IMR-90 (cell line): Measurements from ENCODE around the gene DHRS12. TPM values are rescaled to one million over a fixed set of nuclear protein-coding genes. Genes with fewer than 3 reads are reported as not detected.

ENCODE experiments used
- ATAC-seq: fragments of 200-7000 bp; cut with Tn5 transposase; 2 replicates; pipeline ENCODE4 v1.9.1; 2020; ENCODE audit warnings: low read depth, mild to moderate bottlenecking, moderate library complexity
- BruUV-seq: library from RNA; stranded (reverse); fragments of 400-500 nt; replicated peaks from 2 replicates; lab custom pipeline; 2021; lab: Mats Ljungman, UMichigan
- CTCF ChIA-PET: fragments of 300-600 bp; formaldehyde crosslinking; extraction: SDS; loops from one replicate; lab custom pipeline; 2021; ENCODE audit warnings: antibody characterized with exemption; lab: Yijun Ruan, JAX
- POLR2A ChIA-PET: fragments of 300-600 bp; sonication (Branson Sonifier 250); formaldehyde crosslinking; loops from one replicate; lab custom pipeline; 2022; ENCODE audit warnings: antibody characterized with exemption; ENCODE audit not compliant: unreplicated experiment; lab: Charles Lee
- DNase-seq: peaks from one replicate; pipeline ENCODE4 v3.0.0; 2013
- H2AFZ ChIP-seq: replicated peaks from 2 replicates; pipeline ENCODE3; 2013; ENCODE audit warnings: low read length, mild to moderate bottlenecking; ENCODE audit not compliant: poor library complexity
- H2AK5ac ChIP-seq: 2 replicates; pipeline ENCODE4 v1.6.1; 2013; ENCODE audit warnings: low read depth, low read length, inconsistent platforms
- H2AK9ac ChIP-seq: replicated peaks from 2 replicates; pipeline ENCODE3; 2013; ENCODE audit warnings: mild to moderate bottlenecking, low read depth, low read length, moderate library complexity; ENCODE audit not compliant: poor library complexity
- H2BK120ac ChIP-seq: 2 replicates; pipeline ENCODE4 v1.6.1; 2013; ENCODE audit warnings: low read depth, low read length, inconsistent platforms
- H2BK15ac ChIP-seq: 3 replicates; pipeline ENCODE4 v1.6.1; 2013; ENCODE audit warnings: low read depth, low read length, inconsistent platforms
- H2BK20ac ChIP-seq: 2 replicates; pipeline ENCODE4 v1.6.1; 2013; ENCODE audit warnings: low read depth, mild to moderate bottlenecking, inconsistent platforms, low read length, moderate library complexity
- H2BK5ac ChIP-seq: 2 replicates; pipeline ENCODE4 v1.6.1; 2013; ENCODE audit warnings: mild to moderate bottlenecking, low read depth, low read length, inconsistent platforms; ENCODE audit not compliant: poor library complexity, severe bottlenecking
- H3K14ac ChIP-seq: replicated peaks from 2 replicates; pipeline ENCODE4 v1.6.1; 2013; ENCODE audit warnings: low read depth, low read length, inconsistent platforms
- H3K18ac ChIP-seq: 2 replicates; pipeline ENCODE4 v1.6.1; 2013; ENCODE audit warnings: low read depth, low read length, control low read depth
- H3K23ac ChIP-seq: 2 replicates; pipeline ENCODE4 v1.6.1; 2013; ENCODE audit warnings: low read depth, low read length, inconsistent platforms
- H3K27ac ChIP-seq: 2 replicates; pipeline ENCODE4 v1.5.1; 2013; ENCODE audit warnings: mild to moderate bottlenecking, control low read depth, low read length; ENCODE audit not compliant: insufficient read depth
- H3K27me3 ChIP-seq: 2 replicates; pipeline ENCODE4 v1.6.1; 2013; ENCODE audit warnings: low read length; ENCODE audit not compliant: control insufficient read depth, insufficient read depth
- H3K36me3 ChIP-seq: 2 replicates; pipeline ENCODE4 v1.6.1; 2013; ENCODE audit warnings: low read length, mixed read lengths; ENCODE audit not compliant: control insufficient read depth, insufficient read depth
- H3K4ac ChIP-seq: 2 replicates; pipeline ENCODE4 v1.6.1; 2013; ENCODE audit warnings: low read depth, low read length, inconsistent platforms
- H3K4me1 ChIP-seq: 2 replicates; pipeline ENCODE4 v1.6.1; 2013; ENCODE audit warnings: low read length, mixed read lengths; ENCODE audit not compliant: control insufficient read depth, insufficient read depth
- H3K4me2 ChIP-seq: 2 replicates; pipeline ENCODE4 v1.6.1; 2013; ENCODE audit warnings: low read depth, mild to moderate bottlenecking, control low read depth, low read length, moderate library complexity
- H3K4me3 ChIP-seq: 2 replicates; pipeline ENCODE4 v1.5.1; 2013; ENCODE audit warnings: low read depth, mild to moderate bottlenecking, control low read depth, low read length, moderate library complexity; ENCODE audit not compliant: insufficient read depth
- H3K56ac ChIP-seq: 2 replicates; pipeline ENCODE4 v1.6.1; 2013; ENCODE audit warnings: low read length, inconsistent platforms; ENCODE audit not compliant: insufficient read depth; ENCODE audit errors: extremely low read depth
- H3K79me1 ChIP-seq, 2 experiments: 2 replicates each; pipeline ENCODE4 v1.6.1; 2013; ENCODE audit warnings: low read length in 2 of 2, inconsistent platforms in 1 of 2, low read depth in 1 of 2
- H3K9ac ChIP-seq: 2 replicates; pipeline ENCODE4 v1.6.1; 2013; ENCODE audit warnings: low read depth, low read length, control low read depth
- H3K9me1 ChIP-seq: 2 replicates; pipeline ENCODE4 v1.6.1; 2013; ENCODE audit warnings: low read length, inconsistent platforms; ENCODE audit not compliant: insufficient read depth
- H3K9me3 ChIP-seq: 2 replicates; pipeline ENCODE4 v1.6.1; 2013; ENCODE audit warnings: low read length; ENCODE audit not compliant: control insufficient read depth, insufficient read depth
- H4K20me1 ChIP-seq: 2 replicates; pipeline ENCODE4 v1.6.1; 2013; ENCODE audit warnings: low read length, inconsistent platforms; ENCODE audit not compliant: insufficient read depth
- H4K5ac ChIP-seq: 2 replicates; pipeline ENCODE4 v1.6.1; 2013; ENCODE audit warnings: mild to moderate bottlenecking, low read depth, low read length, control low read depth
- H4K8ac ChIP-seq, 2 experiments: 2 replicates each; pipeline ENCODE4 v1.6.1; 2013; ENCODE audit warnings: low read depth in 2 of 2, low read length in 2 of 2, control low read depth in 1 of 2, inconsistent platforms in 1 of 2
- H4K91ac ChIP-seq: 2 replicates; pipeline ENCODE4 v1.6.1; 2013; ENCODE audit warnings: low read depth, low read length, inconsistent platforms; ENCODE audit not compliant: insufficient read depth
- BHLHE40 ChIP-seq: fragments of 150-350 bp; IDR thresholded peaks from 2 replicates; pipeline ENCODE4 v1.6.1; 2016; ENCODE audit warnings: mild to moderate bottlenecking, low read depth, low read length
- CEBPB ChIP-seq: IDR thresholded peaks from 2 replicates; pipeline ENCODE4 v1.6.1; 2012; ENCODE audit warnings: low read depth, low read length, improper control_type of control experiment
- CHD1 ChIP-seq: IDR thresholded peaks from 2 replicates; pipeline ENCODE4 v1.6.1; 2012; ENCODE audit warnings: low read depth, low read length, improper control_type of control experiment
- ELK1 ChIP-seq: fragments of 150-350 bp; IDR thresholded peaks from 2 replicates; pipeline ENCODE4 v1.6.1; 2016; ENCODE audit warnings: low read depth, mild to moderate bottlenecking, low read length, moderate library complexity, borderline replicate concordance
- MAFK ChIP-seq: IDR thresholded peaks from 2 replicates; pipeline ENCODE4 v1.6.1; 2012; ENCODE audit warnings: low read depth, low read length, improper control_type of control experiment
- MAZ ChIP-seq: IDR thresholded peaks from 2 replicates; pipeline ENCODE4 v1.6.1; 2012; ENCODE audit warnings: low read depth, mild to moderate bottlenecking, low read length, improper control_type of control experiment, moderate library complexity, borderline replicate concordance
- MXI1 ChIP-seq: IDR thresholded peaks from 2 replicates; pipeline ENCODE4 v1.6.1; 2012; ENCODE audit warnings: low read depth, mild to moderate bottlenecking, low read length, moderate library complexity, borderline replicate concordance
- NFE2L2 ChIP-seq: fragments of 150-350 bp; IDR thresholded peaks from 2 replicates; pipeline ENCODE4 v1.6.1; 2016; ENCODE audit warnings: low read depth, mild to moderate bottlenecking, low read length
- POLR2A ChIP-seq: IDR thresholded peaks from 2 replicates; pipeline ENCODE4 v1.6.1; 2012; ENCODE audit warnings: mild to moderate bottlenecking, low read depth, low read length
- RAD21 ChIP-seq: IDR thresholded peaks from 2 replicates; pipeline ENCODE4 v1.6.1; 2012; ENCODE audit warnings: low read length, improper control_type of control experiment
- RCOR1 ChIP-seq: IDR thresholded peaks from 2 replicates; pipeline ENCODE4 v1.6.1; 2012; ENCODE audit warnings: mild to moderate bottlenecking, low read length, improper control_type of control experiment; ENCODE audit not compliant: insufficient replicate concordance
- RFX5 ChIP-seq: IDR thresholded peaks from 2 replicates; pipeline ENCODE4 v1.8.0; 2012; ENCODE audit warnings: low read depth, mild to moderate bottlenecking, low read length, moderate library complexity
- SMC3 ChIP-seq: fragments of 150-350 bp; IDR thresholded peaks from 2 replicates; pipeline ENCODE4 v1.6.1; 2016; ENCODE audit warnings: low read depth, mild to moderate bottlenecking, antibody characterized with exemption, low read length, moderate library complexity
- USF2 ChIP-seq: fragments of 150-350 bp; IDR thresholded peaks from 2 replicates; pipeline ENCODE4 v1.6.1; 2017; ENCODE audit warnings: mild to moderate bottlenecking, antibody characterized with exemption, low read length, low read depth
- WGBS, 2 experiments: methylation state at CpG; one replicate each; pipeline versions ENCODE4 v1.1.5 to v1.1.7; 2013; ENCODE audit warnings: missing lambda C conversion rate in 2 of 2; ENCODE audit not compliant: insufficient read length in 1 of 2; ENCODE audit errors: extremely low coverage in 2 of 2; 5-methylcytosine and 5-hydroxymethylcytosine counted together
- dilution Hi-C: fragments of 300-500 bp; cut with HindIII; formaldehyde crosslinking; loops from one replicate; pipeline ENCODE4 v1.14.3; 2018; ENCODE audit warnings: low sequenced_read_pairs; ENCODE audit not compliant: unreplicated experiment
- in situ Hi-C: fragments of 300-500 bp; cut with MboI; formaldehyde crosslinking; loops from 3 replicates; pipeline ENCODE4 v1.14.3; 2019; ENCODE audit warnings: low sequenced_read_pairs, inconsistent platforms, mixed read lengths
- intact Hi-C: fragments of 100-400 bp; cut with micrococcal nuclease; formaldehyde crosslinking; loops from 2 replicates; pipeline ENCODE4 v1.10.0; 2022
- polyA plus RNA-seq, 3 experiments: library from polyadenylated mRNA; depleted of rRNA; stranded (reverse); fragments of >200 nt; gene quantifications; 2 replicates each; pipeline ENCODE4 v1.2.3, GENCODE V29; 2012; ENCODE audit warnings: low replicate concordance in 1 of 3
- total RNA-seq: library from RNA; depleted of rRNA; stranded (reverse); fragments of >200 nt; gene quantifications from 2 replicates; pipeline ENCODE4 v1.2.3, GENCODE V29; 2012
- TF ChIP-seq, protein P1 (sequence below): conservative IDR thresholded peaks from 2 replicates; pipeline ENCODE4 v1.5.1; 2012; ENCODE audit warnings: mild to moderate bottlenecking, low read depth, low read length, improper control_type of control experiment

The DHRS12 gene
- total and polyA plus RNA-seq, 2 of the 4 experiments (the other 2 are of a cell fraction), result 1.3 to 1.6 TPM

DNA sequence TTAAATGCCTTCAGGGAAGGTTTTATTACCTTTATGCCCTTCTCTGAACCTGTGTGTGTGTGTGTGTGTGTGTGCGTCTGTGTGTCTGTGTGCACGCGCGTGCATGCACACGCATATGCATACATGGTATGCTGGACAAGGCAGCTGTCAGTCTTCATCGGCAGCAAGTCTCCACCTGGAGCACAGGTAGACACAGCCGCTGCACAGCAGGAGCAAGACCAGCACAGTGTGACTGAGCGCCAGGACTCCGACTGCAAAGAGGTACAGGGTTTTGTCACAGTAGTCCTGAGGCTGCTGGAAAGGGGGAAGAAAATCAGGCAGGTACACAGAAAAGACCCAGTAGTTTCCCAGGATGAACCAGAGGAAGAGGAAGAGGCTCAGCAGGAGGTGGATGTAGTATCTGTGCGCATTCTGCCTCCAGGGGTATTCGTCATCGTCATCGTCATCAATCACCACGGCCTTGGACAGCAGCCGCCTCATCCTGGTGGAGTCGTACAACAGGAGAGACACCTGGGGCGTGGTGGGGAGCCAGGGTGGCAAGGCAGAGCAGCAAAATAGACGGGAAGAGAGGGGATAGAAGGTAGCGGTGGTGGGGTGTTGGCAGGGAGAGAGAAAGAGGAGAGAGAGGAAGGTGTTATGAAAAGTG is 12.8 kb upstream of the DHRS12 start:
- no peaks in the 10 kb centered on the region for H3K4me1 ChIP-seq
- no peak overlapping the region for H2BK5ac ChIP-seq
- H3K4me3 ChIP-seq, result no peak overlapping the region
- H3K23ac ChIP-seq, result no peak overlapping the region
- no peak overlapping the region for H3K4me2 ChIP-seq
- peaks cover 54% of the 10 kb centered on the region for H3K27me3 ChIP-seq
- H2BK20ac ChIP-seq, result no peak overlapping the region
- H3K4ac ChIP-seq, result no peak overlapping the region
- H2BK15ac ChIP-seq, result no peak overlapping the region
- H2AK5ac ChIP-seq, result no peak overlapping the region
- 76% methylated on average over 18 of the region's 19 CpGs; no CpG with 5 or more reads in 1 of the 2 experiments for WGBS, 2 experiments
- no peak overlapping the region for H4K8ac ChIP-seq
- H2BK120ac ChIP-seq, result no peak overlapping the region
- BruUV-seq, result no TSS peak
- no peaks in the 10 kb centered on the region for H3K36me3 ChIP-seq
- H3K9me3 ChIP-seq, result no peaks in the 10 kb centered on the region
- no peak overlapping the region for H3K56ac ChIP-seq
- no peaks in the 10 kb centered on the region for H3K79me1 ChIP-seq
- intact Hi-C loops (loop anchor here (10.0 kb wide), 1 partner anchor 198 kb away; the partner anchor contains the start of genes ALG11 and ATP7B), dilution Hi-C loops (no loop called here), in situ Hi-C loops (loop anchor here (10.0 kb wide), 1 partner anchor 308 kb away; the partner anchor contains the start of gene NEK5)
- ATAC-seq, result no peak
- ChIA-PET CTCF (interaction anchor here (1.4 kb wide), 1 partner anchor 9 kb away, joined by 3 read pairs; no protein-coding TSS in a partner anchor), POLR2A (no interaction called here)
- peaks cover 4% of the 10 kb centered on the region; the same call in 1 of the 2 replicates for H3K9me1 ChIP-seq
- H3K9ac ChIP-seq, result no peak overlapping the region
- no peak for DNase-seq
- no peak overlapping the region for H2AFZ ChIP-seq
- no peaks in the 10 kb centered on the region for H4K20me1 ChIP-seq
- no peak overlapping the region for H3K18ac ChIP-seq
- H3K27ac ChIP-seq, result no peak overlapping the region
- H3K14ac ChIP-seq, result no peak overlapping the region
- no peak overlapping the region for H4K5ac ChIP-seq
- no peak overlapping the region for H4K91ac ChIP-seq
- peak overlapping the region; percentile 9 for H2AK9ac ChIP-seq
- no peak for TF ChIP-seq POLR2A
- TF ChIP-seq CHD1, result no peak
- no peak for TF ChIP-seq BHLHE40
- TF ChIP-seq USF2, result no peak
- TF ChIP-seq, protein P1, sequence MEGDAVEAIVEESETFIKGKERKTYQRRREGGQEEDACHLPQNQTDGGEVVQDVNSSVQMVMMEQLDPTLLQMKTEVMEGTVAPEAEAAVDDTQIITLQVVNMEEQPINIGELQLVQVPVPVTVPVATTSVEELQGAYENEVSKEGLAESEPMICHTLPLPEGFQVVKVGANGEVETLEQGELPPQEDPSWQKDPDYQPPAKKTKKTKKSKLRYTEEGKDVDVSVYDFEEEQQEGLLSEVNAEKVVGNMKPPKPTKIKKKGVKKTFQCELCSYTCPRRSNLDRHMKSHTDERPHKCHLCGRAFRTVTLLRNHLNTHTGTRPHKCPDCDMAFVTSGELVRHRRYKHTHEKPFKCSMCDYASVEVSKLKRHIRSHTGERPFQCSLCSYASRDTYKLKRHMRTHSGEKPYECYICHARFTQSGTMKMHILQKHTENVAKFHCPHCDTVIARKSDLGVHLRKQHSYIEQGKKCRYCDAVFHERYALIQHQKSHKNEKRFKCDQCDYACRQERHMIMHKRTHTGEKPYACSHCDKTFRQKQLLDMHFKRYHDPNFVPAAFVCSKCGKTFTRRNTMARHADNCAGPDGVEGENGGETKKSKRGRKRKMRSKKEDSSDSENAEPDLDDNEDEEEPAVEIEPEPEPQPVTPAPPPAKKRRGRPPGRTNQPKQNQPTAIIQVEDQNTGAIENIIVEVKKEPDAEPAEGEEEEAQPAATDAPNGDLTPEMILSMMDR, result no peak
- TF ChIP-seq SMC3, result no peak
- TF ChIP-seq NFE2L2, result no peak
- TF ChIP-seq MAFK, result no peak
- no peak for TF ChIP-seq MAZ
- no peak for TF ChIP-seq RAD21
- no peak for TF ChIP-seq CEBPB
- TF ChIP-seq RCOR1, result no peak
- TF ChIP-seq MXI1, result no peak
- no peak for TF ChIP-seq RFX5
- TF ChIP-seq ELK1, result no peak
